GM21390 (cell line): ENCODE results near the gene NPAS3.

ENCODE experiments used
- ATAC-seq: cut with Tn5 transposase; IDR thresholded peaks from one replicate; pipeline ENCODE4 v1.9.1; 2021; ENCODE audit not compliant: unreplicated experiment

Gene NPAS3

GRCh38 chr14:33606591-33606990, 667.9 kb downstream of the NPAS3 start:
- ATAC-seq: no peak

GRCh38 chr14:33609582-33609981, 670.9 kb downstream of the NPAS3 start:
- ATAC-seq: no peak

GRCh38 chr14:33610121-33610520, 671.4 kb downstream of the NPAS3 start:
- ATAC-seq: no peak

GRCh38 chr14:33611405-33612196, 672.9 kb downstream of the NPAS3 start:
- no peak for ATAC-seq

GRCh38 chr14:33612197-33612505, 673.5 kb downstream of the NPAS3 start:
- no peak for ATAC-seq

- ATAC-seq: no peak
Measured at GRCh38 chr14:33617154-33617553, 678.5 kb downstream of the NPAS3 start.

- ATAC-seq: no peak
Measured at GRCh38 chr14:33618361-33619105, 679.9 kb downstream of the NPAS3 start.

GRCh38 chr14:33622496-33622895, 683.8 kb downstream of the NPAS3 start:
- no peak for ATAC-seq

GRCh38 chr14:33629792-33630191, 691.1 kb downstream of the NPAS3 start:
- ATAC-seq: no peak

- ATAC-seq: no peak
Measured at GRCh38 chr14:33631021-33631420, 692.3 kb downstream of the NPAS3 start.

- no peak for ATAC-seq
Measured at GRCh38 chr14:33631441-33631840, 692.8 kb downstream of the NPAS3 start.

GRCh38 chr14:33634631-33635030, 696.0 kb downstream of the NPAS3 start:
- ATAC-seq: no peak

- ATAC-seq: no peak
Measured at GRCh38 chr14:33636716-33637115, 698.0 kb downstream of the NPAS3 start.

GRCh38 chr14:33642080-33642479, 703.4 kb downstream of the NPAS3 start:
- ATAC-seq: no peak

- ATAC-seq: no peak
Measured at GRCh38 chr14:33642691-33643244, 704.1 kb downstream of the NPAS3 start.

- ATAC-seq: no peak
Measured at GRCh38 chr14:33643426-33644181, 704.9 kb downstream of the NPAS3 start.

- ATAC-seq: no peak
Measured at GRCh38 chr14:33646692-33647260, 708.1 kb downstream of the NPAS3 start.

- no peak for ATAC-seq
Measured at GRCh38 chr14:33647385-33647786, 708.7 kb downstream of the NPAS3 start.

- ATAC-seq: no peak
Measured at GRCh38 chr14:33650430-33650829, 711.8 kb downstream of the NPAS3 start.

- ATAC-seq: no peak
Measured at GRCh38 chr14:33652566-33653307, 714.1 kb downstream of the NPAS3 start.
